SK-N-MC (cell line): ENCODE measurements around the gene SOX11.

Experiments used
- DNase-seq: peaks from one replicate; pipeline ENCODE4 v3.0.0-alpha.2; 2011; ENCODE audit warnings: low read depth, low spot score
- H3K27ac ChIP-seq: fragments of 200-600 bp; sonication (generic); 2 replicates; pipeline ENCODE4 v1.5.1; 2016; ENCODE audit warnings: mixed run types
- H3K36me3 ChIP-seq: fragments of 200-600 bp; sonication (generic); 2 replicates; pipeline ENCODE4 v1.6.1; 2017; ENCODE audit warnings: antibody characterized with exemption, low read length, mixed read lengths; ENCODE audit not compliant: insufficient read depth
- H3K4me3 ChIP-seq: fragments of 200-600 bp; sonication (generic); 2 replicates; pipeline ENCODE4 v1.5.1; 2016
- H3K9ac ChIP-seq: fragments of 200-600 bp; sonication (generic); 2 replicates; pipeline ENCODE4 v1.8.0; 2017; ENCODE audit warnings: mixed run types, mixed read lengths; ENCODE audit not compliant: insufficient read length
- H3K9me3 ChIP-seq: fragments of 200-600 bp; sonication (generic); 2 replicates; pipeline ENCODE4 v1.6.1; 2017; ENCODE audit warnings: low read depth, mild to moderate bottlenecking, antibody characterized with exemption, low read length, moderate library complexity, mixed read lengths
- EZH2 ChIP-seq: fragments of 200-600 bp; sonication (generic); IDR thresholded peaks from one replicate; pipeline ENCODE4 v1.6.1; 2017; ENCODE audit warnings: antibody characterized with exemption
- FOXP2 ChIP-seq: optimal IDR thresholded peaks from 2 replicates; pipeline ENCODE3; 2011; ENCODE audit warnings: mild to moderate bottlenecking, moderate library complexity; ENCODE audit not compliant: insufficient read depth; ENCODE audit errors: extremely low read length, control extremely low read depth
- POLR2AphosphoS5 ChIP-seq: IDR thresholded peaks from 2 replicates; pipeline ENCODE4 v1.6.1; 2012; ENCODE audit warnings: mild to moderate bottlenecking, low read depth, low read length, borderline replicate concordance

Gene SOX11

GRCh38 chr2:5740053-5740452 is 47.9 kb downstream of the SOX11 start:
- no peaks in the 10 kb centered on the region for H3K9me3 ChIP-seq
- no peak overlapping the region for H3K27ac ChIP-seq
- TF ChIP-seq POLR2AphosphoS5 (no peak), FOXP2 (no peak)
- no peak overlapping the region for H3K9ac ChIP-seq
- no peaks in the 10 kb centered on the region for H3K36me3 ChIP-seq
- no peak overlapping the region for H3K4me3 ChIP-seq
- DNase-seq, result no peak

GRCh38 chr2:5740817-5741216 is 48.6 kb downstream of the SOX11 start:
- H3K4me3 ChIP-seq, result no peak overlapping the region
- H3K36me3 ChIP-seq, result no peaks in the 10 kb centered on the region
- H3K27ac ChIP-seq, result no peak overlapping the region
- TF ChIP-seq POLR2AphosphoS5 (no peak), EZH2 (no peak), FOXP2 (no peak)
- H3K9me3 ChIP-seq, result no peaks in the 10 kb centered on the region
- no peak overlapping the region for H3K9ac ChIP-seq
- no peak for DNase-seq

- Histone ChIP-seq H3K9me3 (no peaks in the 10 kb centered on the region), H3K4me3 (no peak overlapping the region), H3K36me3 (no peaks in the 10 kb centered on the region), H3K9ac (no peak overlapping the region), H3K27ac (no peak overlapping the region)
- TF ChIP-seq POLR2AphosphoS5 (no peak), FOXP2 (no peak), EZH2 (no peak)
- DNase-seq, result no peak
These were observed 49.1 kb downstream of the SOX11 start for GRCh38 chr2:5741242-5741641.

DNA sequence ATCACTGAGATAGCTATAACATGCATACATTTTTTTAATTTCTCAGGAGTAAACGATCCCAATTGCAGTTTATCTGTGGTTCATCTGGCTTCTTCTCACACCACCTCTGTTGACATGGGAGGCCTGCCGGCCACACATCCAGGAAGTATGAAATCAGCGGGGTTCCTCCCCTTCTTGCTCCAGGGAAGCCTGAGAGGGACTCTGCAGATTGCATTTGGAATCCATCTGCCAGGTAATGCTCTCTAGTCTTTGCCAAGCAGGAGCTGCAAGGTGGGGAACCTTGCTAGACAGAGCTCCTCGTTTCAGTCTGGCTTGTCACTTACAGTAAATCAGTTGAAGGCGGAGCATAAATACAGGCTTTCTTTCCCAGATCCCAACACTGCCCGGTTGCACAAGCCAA is 49.9 kb downstream of the SOX11 start:
- no peak overlapping the region for H3K4me3 ChIP-seq
- no peak overlapping the region for H3K27ac ChIP-seq
- no peaks in the 10 kb centered on the region for H3K36me3 ChIP-seq
- DNase-seq, result no peak
- H3K9me3 ChIP-seq, result no peaks in the 10 kb centered on the region
- H3K9ac ChIP-seq, result no peak overlapping the region
- TF ChIP-seq POLR2AphosphoS5 (no peak), EZH2 (no peak), FOXP2 (no peak)

GRCh38 chr2:5748391-5748790 is 56.2 kb downstream of the SOX11 start:
- Histone ChIP-seq H3K4me3 (no peak overlapping the region), H3K9me3 (no peaks in the 10 kb centered on the region), H3K27ac (no peak overlapping the region), H3K9ac (no peak overlapping the region), H3K36me3 (no peaks in the 10 kb centered on the region)
- TF ChIP-seq POLR2AphosphoS5, result no peak
- TF ChIP-seq EZH2, result no peak
- no peak for TF ChIP-seq FOXP2
- no peak for DNase-seq

GRCh38 chr2:5748946-5749345 is 56.8 kb downstream of the SOX11 start:
- TF ChIP-seq POLR2AphosphoS5 (no peak), FOXP2 (no peak), EZH2 (no peak)
- Histone ChIP-seq H3K9me3 (no peaks in the 10 kb centered on the region), H3K27ac (no peak overlapping the region), H3K36me3 (no peaks in the 10 kb centered on the region), H3K4me3 (no peak overlapping the region), H3K9ac (no peak overlapping the region)
- no peak for DNase-seq

- Histone ChIP-seq H3K36me3 (no peaks in the 10 kb centered on the region), H3K4me3 (no peak overlapping the region), H3K9ac (no peak overlapping the region), H3K27ac (no peak overlapping the region), H3K9me3 (no peaks in the 10 kb centered on the region)
- no peak for DNase-seq
- TF ChIP-seq EZH2 (no peak), FOXP2 (no peak), POLR2AphosphoS5 (no peak)
These were observed 57.2 kb downstream of the SOX11 start for GRCh38 chr2:5749347-5749746.
